NCI-H146 (cell line): ENCODE results near the gene LTO1.
A peak's percentile ranks its signal among the peaks of the same experiment; 100 is the strongest.

Experiments
- DNase-seq: peaks from one replicate; lab custom pipeline; 2025; lab: John Stamatoyannopoulos, UW

The LTO1 gene, protein sequence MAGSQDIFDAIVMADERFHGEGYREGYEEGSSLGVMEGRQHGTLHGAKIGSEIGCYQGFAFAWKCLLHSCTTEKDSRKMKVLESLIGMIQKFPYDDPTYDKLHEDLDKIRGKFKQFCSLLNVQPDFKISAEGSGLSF

DNA sequence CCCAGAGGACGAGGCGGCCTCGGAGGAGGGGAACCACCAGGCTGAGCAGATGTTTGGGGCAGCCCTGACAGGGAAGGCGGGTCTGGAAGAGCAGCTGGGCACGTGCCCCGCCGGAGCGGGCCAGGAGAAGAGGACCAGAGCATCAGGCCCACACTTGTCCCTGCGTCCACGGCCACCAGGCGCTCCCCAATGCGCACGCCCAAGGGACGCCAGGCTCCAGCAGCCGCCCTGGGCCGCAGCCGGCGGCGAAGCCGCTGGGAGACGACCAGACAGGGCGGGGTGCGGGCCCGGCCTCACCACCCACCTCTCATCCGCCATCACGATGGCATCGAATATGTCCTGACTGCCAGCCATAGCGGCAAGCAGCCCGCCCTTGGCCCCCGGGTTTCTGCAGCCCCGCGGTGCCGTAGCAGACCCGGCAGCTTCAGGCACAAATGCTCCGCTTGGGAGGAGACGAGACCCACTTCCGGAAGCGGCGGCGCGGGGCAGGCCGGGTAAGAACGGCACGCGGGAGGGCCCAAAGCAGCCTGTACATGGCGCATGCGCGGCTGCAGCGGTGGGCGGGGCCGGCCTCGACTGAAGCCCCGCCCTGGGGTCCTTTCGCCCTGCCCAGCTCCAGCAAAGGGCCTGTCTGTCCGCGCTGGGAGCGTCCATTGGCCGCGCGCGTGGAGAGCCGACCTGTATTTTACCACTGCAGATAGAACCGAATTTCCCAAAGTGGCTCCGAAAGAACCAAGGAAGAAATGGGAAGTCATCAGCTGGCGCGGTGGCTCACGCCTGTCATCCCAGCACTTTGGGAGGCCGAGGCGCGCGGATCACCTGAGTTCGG is at the start of gene LTO1:
Gene LTO1, minus strand, starts transcription at position 468 of the 829 bp plus-strand sequence. Its CDS starts 114 bp downstream, at position 354.
- peak; percentile 93 for DNase-seq

DNA sequence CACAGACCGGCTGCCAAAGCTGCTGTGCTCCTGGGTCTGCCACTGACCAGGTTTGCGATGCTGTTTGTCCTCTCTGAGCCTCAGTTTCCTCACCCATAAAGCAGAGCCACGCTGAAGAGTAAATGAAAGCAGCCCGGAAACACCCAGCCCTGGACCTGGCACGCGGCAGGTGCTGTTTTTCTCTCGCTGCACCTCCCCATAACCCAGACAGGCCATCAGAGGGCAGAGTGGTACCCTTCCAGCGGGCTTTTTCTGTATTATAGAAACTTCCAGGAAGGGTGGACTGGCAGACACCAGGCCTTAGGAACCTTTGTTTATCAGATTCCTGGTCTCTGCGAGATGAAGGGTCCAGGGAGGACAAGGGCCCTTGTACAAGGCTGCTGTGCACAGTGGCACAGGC is 46.6 kb upstream of the LTO1 start:
- DNase-seq, result no peak

DNA sequence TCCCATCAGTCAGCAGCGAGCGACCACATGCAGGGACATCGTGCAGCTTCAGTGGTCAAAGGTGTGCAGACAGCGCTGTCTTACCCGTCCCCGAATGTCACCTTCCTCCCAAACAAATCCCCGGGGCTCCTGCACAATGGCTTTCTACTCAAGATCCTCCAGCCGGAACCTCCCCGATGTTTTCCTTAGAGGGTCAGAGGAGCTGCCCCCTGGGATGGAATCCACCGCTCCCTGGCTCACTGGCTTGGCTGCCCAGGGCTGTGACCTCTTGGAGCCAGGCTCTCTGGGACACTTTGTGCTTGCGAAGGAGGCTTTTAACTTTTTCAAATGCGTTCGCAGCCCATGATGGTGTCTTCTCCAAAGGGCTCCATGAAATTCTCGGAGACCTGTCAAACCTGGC is 46.0 kb upstream of the LTO1 start:
- no peak for DNase-seq

DNA sequence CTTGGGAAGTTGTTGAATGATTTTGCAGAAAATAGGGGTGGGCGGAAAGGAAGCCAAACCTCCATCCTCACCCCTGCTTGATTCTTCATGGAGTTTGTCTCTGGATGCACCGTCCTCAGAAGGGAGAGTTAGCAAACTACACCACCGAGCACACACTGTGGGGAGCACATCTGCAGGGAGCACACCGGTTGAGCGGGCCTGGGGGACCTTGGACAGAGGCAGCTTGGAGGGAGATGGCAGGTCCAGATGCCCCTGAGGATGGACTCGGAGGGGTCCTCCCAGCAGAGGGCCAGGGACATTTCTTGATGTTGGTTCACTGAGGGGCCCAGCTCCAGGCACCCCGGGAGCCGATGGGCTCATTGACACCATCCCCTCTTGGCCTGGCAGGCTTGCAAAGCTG is 43.8 kb upstream of the LTO1 start:
- DNase-seq, result no peak

DNA sequence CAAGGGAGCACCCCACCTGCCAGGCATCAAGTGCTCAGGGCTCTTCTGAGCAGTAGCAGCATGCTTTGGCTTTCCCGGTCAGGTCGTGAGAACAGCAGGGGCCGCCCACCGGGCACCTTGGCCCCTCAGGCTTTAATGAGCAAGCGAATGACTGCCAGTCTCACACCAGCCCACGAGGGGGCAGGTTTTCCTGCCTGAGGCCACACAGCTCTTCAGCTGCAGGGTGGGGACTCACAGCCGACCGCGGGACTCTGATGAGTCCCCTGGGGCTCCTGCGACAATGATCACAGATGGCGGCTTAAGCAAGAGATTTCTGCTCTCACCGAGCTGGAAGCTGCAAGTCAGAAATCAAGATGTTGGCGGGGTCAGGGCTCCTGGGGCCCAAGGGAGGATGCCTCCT is 43.0 kb upstream of the LTO1 start:
- peak; percentile 62 for DNase-seq

DNA sequence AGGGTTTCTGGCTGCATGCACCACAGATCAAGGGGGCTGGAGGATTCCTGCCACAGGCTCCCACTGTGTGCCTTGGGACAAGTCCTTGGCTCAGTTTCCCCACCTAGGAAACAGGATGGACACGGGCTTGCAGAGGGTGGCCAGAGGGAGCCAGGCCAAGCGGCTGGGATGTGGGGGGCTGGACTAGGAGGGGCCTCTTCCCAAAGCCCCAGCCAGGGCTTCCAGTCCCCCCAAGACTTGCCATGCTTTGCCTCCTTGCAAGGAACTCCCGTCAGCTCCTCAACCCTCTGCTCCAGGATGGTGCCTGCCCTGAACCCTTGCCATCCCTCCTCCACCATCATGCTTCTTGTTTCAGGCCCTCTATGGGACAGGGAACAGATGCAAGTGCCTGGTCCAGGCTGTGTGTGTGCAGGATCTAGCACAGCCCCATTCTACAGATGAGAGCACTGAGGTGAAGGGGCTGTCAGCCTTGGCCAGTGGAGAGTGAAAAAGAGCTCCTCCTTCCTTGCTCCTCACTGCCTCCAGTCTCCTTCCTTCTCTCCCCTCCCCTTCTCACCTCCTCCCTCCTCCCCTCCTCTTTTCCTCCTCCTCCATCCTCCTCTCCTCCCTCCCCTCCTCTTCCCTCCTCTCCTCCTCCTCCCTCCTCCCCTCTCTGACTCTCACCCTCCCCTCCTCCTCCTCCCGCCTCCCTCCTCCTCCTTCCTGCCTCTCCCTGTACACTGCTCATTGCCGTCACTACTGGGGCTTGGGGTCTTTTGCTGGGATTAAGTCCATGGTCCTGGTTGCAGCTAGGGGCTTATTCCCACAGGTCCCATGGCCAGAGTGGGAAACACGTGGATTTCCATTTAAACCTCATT is 42.0 kb upstream of the LTO1 start:
- DNase-seq, result no peak

DNA sequence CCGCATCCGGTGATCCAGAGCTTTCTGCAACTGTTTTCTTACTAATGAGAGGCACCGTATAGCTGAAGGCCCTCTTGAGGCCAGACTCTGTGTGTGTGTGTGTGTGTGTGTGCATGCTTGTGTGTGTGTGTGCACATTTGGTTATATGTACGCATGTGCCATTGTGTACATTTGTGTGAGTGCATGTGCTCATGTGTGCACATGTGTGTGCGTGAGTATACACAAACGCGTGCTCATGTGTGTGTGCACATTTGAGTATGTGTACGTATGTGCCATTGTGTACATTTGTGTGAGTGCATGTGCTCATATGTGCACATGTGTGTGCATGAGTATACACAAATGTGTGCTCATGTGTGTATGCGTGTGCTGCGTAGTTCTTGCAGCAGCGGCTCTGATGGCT is 40.9 kb upstream of the LTO1 start:
- no peak for DNase-seq

DNA sequence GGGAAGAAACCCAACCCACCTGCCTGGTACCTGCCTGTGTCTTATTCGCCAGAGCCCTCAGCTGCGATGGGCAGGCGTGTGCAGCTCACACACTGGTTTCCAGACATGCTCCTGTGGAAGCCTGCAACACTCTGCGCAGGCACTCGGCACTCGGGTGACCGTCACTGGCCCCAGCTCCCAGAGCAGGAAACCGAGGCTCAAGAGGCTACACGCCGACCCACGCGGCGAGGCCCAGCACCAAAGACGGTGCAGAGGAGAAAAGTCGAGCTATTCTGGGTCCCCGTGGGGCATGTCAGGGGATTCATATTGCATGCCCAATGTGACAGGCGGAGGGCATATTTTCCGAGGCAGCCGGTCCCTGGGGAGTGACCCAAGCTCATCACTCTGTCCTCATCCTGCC is 40.3 kb upstream of the LTO1 start:
- no peak for DNase-seq

DNA sequence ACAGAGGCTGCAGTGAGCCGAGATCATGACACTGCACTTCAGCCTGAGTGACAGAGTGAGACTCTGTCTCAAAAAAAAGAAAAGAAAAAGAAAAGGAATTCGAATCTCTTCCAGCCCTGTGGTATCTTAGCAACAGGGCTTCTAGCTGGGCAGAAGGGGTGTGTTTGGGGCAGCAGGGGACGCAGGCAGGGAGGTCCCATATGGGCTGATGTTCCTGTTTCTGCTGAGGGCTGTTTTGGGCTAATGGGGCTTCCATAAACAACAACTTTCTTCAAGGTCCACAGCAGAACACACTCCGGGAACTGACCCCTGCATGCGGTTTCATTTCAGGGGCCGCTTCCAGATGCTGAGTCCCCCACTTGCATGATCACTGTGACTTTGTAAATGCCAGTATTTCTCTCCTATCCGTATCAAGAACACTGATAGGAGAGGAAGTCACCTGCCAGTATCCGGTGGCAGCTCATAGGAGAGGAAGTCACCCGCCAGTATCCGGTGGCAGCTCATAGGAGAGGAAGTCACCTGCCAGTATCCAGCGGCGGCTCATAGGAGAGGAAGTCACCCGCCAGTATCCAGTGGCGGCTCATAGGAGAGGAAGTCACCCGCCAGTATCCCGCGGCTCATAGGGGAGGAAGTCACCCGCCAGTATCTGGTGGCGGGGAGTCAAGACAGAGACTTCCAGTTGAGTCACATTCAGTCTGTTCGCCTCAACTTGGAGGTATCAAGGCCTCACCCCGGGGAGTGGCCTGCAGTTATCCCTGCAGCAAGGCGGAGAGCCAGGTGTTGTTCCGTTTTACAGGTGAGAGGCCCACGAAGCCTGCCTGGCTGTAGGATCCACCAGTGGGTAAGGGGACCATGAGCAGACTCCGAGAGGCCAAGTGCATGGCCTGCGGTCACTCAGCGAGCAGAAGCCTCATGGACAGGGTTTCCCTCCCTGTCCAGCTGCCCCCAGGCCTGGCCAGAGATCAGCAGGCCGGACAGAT is 37.0 kb upstream of the LTO1 start:
- DNase-seq, result no peak

DNA sequence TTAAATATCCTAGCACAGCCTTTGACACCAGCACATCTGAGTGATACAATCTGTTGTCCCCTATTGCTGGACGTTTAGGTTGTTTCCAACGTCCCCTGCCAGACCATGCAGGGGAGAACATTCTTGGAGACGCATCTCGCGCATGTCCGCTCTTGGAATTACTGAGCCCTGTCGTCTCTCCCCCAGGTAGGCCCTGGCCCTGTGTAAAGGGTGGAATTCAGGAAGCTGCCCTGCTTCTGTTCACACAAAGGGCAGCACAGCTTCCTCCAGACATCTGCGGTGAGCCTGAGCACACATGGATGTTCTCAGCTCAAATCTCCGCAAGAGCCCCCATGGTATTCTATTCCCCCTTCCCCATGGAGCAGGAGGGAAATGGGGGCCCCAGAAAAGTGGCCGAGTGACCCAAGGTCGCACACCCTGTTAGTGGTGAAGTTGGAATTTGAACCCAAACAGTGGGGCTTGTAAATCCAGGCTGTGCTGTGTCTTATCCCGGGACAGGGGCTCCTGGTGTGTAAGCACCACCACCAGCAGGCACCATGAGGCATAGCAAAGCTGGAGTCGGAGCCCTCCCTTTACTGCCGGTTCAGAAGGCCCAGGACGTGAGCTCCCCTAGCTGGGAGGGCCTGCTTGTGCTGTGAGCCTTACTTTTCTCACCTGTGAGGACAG is 33.7 kb upstream of the LTO1 start:
- no peak for DNase-seq

DNA sequence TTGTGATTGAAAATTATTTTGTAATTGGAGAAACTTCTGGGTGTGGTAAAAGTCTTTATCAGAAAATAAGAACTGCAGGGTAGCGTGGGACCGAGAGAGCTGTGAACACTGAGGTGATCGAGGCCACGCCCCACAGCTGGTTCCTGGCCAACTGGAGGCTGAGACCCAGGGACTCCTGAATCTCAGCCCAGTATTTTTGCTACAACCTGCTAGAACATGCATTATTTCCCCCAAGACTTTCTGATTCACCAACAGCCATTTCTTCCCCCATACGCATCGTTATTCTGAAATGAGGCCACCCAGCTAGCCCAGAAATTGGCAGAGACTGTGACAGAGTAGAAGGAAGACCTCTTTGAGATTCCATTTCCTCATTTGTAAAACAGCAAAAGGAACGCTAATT is 32.0 kb upstream of the LTO1 start:
- no peak for DNase-seq

DNA sequence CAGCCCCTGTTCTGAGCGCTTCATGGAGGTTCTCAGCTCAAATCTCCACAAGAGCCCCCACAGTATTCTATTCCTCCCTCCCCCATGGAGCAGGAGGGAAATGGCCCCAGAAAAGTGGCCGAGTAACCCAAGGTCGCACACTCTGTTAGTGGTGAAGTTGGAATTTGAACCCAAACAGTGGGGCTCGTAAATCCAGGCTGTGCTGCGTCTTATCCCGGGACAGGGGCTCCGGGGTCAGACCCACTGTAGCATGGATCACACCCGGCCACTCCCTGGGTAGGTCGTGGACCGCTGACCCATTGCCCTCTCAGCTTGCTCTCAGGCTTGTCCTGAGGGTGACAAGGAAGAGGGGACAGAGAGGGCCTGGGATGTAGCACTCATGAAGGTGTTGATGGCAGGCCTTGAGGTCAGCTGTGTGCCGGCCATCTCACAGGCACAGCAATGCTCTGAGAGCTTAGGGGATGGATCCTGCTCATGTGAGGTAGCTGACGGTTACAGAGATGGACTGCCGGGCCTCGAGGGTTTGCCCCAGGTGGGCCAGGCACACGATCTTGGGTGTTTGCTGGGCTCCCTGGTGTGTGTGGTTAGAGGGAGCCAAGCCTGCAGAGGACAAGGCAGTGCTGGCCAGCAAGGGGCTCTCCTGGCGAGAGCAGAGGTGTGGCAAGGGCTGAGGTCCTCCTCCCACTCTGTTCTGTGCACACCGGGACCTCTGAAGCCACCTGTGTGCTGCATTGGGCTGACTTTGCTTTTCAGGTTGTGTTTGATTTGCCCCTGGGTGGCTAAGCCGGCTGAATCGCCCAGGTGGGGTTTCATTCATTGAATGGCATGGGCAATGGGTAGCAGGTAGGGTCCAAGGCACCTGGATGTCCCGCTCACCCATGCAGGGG is 31.0 kb upstream of the LTO1 start:
- DNase-seq, result peak; percentile 59

DNA sequence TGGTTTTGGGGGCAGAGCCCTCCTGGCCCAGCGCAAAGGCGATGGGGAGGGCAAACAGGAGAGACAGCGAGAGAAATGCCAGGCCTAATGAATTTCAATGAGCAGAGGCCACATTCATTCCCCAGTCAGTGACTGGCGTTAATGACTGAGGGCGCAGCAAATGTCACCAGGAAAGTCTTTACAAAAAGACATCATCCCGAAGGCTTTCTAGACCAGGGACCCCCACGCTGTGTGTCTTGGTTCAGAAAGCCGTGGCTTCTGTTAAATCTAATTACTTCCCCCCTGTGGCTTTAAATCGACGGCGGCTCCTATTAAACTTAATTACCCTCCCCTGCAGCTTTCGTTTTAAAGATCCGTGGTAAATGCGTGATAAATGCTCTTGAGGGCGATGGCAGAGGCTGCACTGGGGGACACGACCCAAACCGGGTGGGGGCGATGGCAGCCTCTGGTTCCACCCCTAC is 30.2 kb upstream of the LTO1 start:
- peak; percentile 89 for DNase-seq

DNA sequence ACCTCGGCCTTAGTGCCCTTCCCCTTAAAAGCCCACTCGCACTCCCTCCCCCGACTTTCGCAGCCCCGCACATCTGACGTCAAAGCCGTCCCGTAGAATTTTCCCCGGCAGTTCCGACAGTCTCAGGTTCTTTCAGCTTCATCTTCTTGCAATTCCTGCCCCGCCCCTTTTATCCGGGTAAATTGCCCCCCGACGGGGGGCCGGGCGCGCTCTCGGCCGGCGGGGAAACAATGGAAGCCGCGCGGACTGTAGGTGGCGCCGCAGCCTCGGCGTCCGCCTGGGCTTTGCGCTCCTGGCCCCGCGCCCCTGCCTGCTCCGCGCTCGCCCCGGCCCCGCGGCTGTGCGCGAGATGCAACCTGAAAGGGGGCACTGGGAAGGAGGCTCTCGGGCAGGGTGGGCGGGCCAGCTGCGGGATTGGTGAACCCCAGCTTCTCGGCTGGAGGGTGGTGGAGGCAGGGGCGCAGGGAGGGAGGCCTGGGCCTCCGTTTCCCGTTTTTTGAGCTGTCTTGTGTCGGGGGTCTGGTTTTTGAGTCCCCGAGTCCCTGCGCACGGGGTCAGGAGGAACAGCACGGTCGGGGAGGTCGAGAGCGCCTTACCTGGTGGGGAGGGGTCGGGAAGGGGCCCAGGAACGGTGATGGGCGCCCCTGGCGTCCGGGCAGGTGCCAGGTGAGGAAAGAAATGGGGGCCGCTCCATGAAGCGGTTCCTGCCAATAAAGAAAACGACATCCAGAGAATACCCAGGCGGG is 29.5 kb upstream of the LTO1 start:
- DNase-seq, result peak; percentile 73

DNA sequence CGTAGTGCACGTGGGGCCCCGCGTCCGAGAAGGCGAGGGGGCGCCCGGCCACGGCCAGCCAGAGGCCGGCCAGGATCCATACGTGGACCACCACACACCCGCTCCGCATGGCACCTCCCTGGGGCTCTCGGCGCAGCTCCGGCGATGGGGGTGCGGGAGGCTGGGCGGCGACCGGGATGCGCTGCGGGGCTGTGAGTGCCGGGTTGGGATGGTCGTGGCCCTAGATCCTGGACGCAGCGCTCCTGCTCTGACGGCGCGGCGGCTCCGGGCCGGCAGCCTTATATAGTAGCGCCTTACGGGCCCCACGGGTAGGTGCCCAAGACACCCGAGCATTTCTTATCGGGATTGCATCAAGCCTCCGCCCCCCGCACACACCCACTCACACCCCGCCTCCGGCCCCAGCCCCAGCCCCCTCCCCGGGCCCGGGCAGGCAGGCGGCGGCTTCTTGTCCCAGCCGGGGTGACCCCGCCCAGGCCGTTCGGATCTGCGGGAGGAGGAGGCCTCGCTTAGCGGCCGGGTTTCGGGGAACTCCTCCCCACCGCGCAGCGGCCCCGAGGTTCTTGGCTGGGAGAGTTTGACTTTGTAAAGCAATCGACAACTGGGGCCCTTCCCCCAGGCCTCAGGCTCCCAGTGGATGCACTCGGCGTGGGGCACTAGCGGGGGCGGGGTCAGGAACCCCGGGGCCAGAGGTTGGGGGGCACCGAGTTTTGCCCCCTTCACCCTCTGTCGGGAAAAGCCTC is 28.8 kb upstream of the LTO1 start, which contains the start of gene FGF19:
Gene FGF19, minus strand, starts transcription at position 255 of the 740 bp plus-strand sequence. Its CDS starts 146 bp downstream, at position 109.
- DNase-seq, result no peak

DNA sequence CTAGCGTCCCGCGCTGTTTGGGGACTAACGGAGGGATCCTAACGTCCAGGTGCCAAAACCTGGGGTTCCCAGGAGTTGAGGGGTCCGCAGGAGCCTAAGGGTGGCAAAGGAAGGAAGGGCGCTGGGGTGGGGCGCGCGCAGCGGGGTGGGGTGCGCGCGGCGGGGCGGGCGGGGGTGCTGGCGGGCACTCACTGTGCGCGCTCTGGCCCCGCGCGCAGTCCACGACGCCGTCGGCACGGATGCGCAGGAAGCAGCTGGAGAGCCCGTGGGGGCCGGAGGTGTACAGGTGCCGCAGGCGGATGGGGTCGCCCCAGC is 28.3 kb upstream of the LTO1 start:
- no peak for DNase-seq

DNA sequence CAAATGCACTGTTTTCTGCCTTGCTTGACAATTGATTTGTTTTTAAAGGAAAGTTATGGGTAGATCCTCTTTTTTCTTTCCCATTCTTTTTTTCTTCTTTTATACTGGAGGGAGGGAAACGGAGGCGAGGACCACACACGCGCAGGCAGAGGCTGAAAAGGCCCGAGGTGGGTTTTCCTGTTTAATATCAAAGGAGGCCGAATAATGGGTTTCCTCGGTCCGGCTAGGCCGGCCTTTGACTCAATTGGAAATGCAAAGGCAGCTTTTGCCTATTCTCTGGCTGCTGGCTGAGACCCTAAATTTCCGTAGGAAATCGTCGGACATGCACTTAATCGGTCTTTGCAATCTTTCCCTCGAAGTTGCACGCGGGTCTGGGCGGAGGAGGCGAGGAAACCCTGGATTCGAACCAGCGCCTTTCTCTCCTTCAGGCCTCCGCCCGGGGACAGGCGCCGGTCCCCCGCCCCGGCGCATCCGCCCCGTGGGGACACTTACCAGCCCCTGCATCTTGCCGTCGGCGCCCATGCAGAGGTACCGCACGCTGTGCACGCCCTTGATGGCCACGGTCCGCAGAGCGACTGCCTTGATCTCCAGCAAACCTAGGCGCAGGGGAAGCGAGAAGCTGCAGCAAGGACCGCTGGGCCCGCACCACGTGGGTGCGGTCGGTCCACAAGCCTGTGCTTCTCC is 27.8 kb upstream of the LTO1 start:
- DNase-seq, result no peak

DNA sequence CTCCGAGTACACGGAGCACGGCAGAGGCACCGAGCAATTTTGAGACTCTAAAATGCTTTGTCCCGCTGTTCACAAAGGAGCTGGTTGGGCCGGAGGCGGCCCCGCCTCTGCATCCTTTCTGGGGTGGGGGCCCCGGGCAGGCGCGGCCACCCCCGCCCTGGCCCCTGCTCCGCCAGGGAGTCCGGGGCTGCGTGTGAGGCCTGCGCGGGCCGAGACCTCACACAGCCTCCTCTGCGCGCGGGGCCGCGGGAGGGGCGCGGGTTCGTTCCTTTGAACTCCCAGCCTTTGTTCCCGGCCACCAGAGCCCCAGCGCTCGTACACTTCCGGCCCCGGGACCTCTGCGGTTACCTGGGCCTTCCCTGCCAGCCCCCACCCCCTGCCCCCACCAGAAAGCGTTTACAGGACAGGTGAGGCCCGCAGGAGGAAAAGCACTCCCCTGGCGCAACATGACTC is 27.1 kb upstream of the LTO1 start:
- peak; percentile 17 for DNase-seq
